Measurements from ENCODE around the gene SOX12. TPM values are rescaled to one million over a fixed set of nuclear protein-coding genes. Genes with fewer than 3 reads are reported as not detected.
"Not testable (repeated sequence)": the region's sequence is repeated elsewhere in the genome, so short reads cannot be mapped to it uniquely, and the experiment has no call there.

Gene SOX12
- total RNA-seq, 2 donors from 2014 or later: 5.3 TPM

DNA sequence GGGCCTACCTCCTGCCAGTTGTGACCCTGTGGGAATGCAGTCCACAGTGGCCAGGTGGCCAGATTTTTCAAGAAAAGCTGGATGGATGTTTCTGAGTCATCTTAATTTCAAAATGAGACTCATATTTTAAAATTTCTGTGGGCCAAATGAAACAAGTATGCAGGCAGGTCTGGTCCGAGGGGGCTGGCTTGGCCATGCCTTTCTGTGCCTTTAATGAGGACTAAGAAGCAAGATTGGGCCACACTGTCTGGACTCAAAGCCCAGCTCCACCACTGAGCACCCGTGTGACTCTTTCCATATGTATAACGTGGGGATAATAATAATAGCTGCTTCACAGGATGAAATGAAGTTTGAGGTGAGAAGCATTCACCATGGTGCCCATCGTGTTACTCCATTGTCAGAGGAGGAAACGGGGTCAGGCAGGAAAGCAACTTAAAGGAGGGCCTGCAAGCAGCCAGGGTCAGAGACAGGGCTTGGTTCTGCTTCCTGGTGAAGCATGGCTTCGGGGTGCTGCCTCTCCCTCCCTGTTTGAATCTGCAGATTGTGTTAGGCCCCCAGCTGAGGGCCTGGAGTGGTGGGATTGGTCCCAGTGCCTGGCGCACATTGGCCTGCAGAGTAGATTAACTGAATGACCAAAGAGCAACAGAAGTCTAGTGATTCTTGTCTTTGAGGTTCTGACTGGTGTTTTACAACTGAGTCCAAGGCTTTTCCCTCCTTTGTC is 3.8 kb downstream of the SOX12 start:
- H3K27me3 ChIP-seq: no peaks in the 10 kb centered on the region
- no peaks in the 10 kb centered on the region for H3K36me3 ChIP-seq
- no peaks in the 10 kb centered on the region for H3K9me3 ChIP-seq
- H3K27ac ChIP-seq: peak overlapping the region in 1 of 2 donors; percentile 91
- peaks cover 0 to 32% of the 10 kb centered on the region in 2 donors for H3K4me1 ChIP-seq
- H3K4me3 ChIP-seq: no peak overlapping the region
- DNase-seq (ENCODE audit: low spot score): no peak
- TF ChIP-seq, protein P1, sequence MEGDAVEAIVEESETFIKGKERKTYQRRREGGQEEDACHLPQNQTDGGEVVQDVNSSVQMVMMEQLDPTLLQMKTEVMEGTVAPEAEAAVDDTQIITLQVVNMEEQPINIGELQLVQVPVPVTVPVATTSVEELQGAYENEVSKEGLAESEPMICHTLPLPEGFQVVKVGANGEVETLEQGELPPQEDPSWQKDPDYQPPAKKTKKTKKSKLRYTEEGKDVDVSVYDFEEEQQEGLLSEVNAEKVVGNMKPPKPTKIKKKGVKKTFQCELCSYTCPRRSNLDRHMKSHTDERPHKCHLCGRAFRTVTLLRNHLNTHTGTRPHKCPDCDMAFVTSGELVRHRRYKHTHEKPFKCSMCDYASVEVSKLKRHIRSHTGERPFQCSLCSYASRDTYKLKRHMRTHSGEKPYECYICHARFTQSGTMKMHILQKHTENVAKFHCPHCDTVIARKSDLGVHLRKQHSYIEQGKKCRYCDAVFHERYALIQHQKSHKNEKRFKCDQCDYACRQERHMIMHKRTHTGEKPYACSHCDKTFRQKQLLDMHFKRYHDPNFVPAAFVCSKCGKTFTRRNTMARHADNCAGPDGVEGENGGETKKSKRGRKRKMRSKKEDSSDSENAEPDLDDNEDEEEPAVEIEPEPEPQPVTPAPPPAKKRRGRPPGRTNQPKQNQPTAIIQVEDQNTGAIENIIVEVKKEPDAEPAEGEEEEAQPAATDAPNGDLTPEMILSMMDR (IDR thresholded peaks at IDR 0.05): no peak

DNA sequence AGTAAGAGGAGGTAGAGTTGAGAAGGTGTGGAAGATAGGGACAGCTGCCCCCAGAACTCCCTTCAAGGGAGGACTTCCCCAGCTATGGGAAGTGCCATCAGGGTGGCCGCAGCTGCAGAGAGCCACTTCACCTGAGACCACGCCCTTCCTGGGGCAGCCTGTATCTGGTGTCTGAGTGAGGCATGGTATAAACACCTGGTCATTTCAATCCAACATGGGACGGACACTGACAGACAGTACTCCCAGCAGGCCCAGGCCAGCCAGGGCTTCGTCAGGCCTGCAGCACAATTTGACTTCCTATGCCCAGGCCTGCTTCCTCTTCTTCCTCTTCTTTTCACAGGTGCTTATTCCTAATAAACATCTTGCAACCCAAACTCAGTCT is 4.5 kb downstream of the SOX12 start:
- TF ChIP-seq, protein P1 (IDR thresholded peaks at IDR 0.05): no peak
- Histone ChIP-seq H3K4me3 (no peak overlapping the region), H3K9me3 (no peaks in the 10 kb centered on the region), H3K36me3 (no peaks in the 10 kb centered on the region), H3K4me1 (peaks cover 0 to 31% of the 10 kb centered on the region in 2 donors), H3K27me3 (no peaks in the 10 kb centered on the region), H3K27ac (no peak overlapping the region)
- no peak for DNase-seq (ENCODE audit: low spot score)

DNA sequence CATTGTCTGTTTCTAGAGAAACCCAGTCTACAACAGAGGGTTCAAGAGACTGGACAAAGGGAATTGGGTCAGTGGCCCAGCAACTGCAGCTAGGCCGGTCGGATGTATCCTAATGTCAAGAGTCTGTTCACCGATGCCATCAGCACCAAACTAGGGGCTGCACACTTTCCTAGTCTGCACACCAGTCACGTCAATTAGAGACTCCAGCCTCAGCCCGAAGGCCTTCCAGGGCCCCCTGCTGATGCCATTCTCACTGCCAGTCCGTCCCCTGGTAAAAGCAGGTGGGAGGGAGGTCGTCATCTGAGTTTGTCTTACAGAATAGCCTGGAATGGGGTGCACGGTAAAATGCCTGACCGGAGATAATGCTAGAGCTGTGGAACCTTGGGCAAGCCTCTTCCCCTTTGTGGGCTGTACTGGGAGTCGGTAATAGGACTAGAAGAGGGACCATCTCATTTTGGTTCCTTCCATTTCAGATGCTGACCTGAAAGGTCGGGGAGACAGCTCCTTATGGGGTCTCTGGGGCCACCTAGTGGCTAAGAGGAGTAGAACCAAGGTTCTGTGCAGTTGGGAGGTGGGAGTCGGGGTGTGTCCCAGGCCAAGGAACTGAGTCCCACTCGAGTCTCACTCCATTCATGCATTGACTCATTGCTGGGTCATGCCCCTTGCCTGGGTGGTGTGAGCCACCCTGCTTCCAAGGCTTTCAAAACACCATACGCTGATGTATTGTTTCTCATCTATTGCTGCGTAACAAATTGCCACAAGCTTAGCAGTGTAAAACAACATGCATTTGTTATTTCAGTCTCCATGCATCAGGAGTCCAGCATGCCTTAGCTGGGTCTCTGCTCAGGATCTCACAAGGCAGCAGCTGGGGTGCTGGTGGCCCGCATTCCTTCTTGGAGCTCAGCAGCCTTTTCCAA is 5.1 kb downstream of the SOX12 start:
- Histone ChIP-seq H3K4me3 (no peak overlapping the region), H3K27ac (no peak overlapping the region)

DNA sequence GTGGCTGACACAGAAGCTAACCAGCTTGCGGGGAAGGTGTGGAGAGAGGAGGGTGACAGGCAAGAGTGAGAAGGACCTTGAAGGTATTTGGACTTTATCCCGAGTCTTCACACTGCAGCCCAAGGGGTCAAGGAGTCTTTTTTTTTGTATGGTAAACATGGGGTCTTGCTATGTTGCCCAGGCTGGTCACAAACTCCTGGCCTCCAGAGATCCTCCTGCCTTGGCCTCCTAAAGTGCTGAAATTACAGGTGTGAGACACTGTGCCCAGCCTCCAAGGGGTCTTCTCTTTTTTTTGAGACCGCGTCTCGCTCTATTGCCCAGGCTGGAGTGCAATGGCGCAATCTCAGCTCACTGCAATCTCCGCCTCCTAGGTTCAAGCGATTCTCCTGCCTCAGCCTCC is 9.2 kb downstream of the SOX12 start:
- DNase-seq (ENCODE audit: low spot score): no peak
- Histone ChIP-seq H3K27me3 (no peaks in the 10 kb centered on the region), H3K4me1 (peaks cover 0 to 7% of the 10 kb centered on the region in 2 donors), H3K36me3 (no peaks in the 10 kb centered on the region), H3K27ac (no peak overlapping the region), H3K4me3 (no peak overlapping the region), H3K9me3 (no peaks in the 10 kb centered on the region)
- TF ChIP-seq, protein P1 (IDR thresholded peaks at IDR 0.05): no peak

More for the DNA sequence above, 5.1 kb downstream of the SOX12 start:
- Histone ChIP-seq H3K27me3 (no peaks in the 10 kb centered on the region), H3K36me3 (no peaks in the 10 kb centered on the region), H3K9me3 (no peaks in the 10 kb centered on the region), H3K4me1 (peaks cover 0 to 31% of the 10 kb centered on the region in 2 donors)
- no peak for DNase-seq (ENCODE audit: low spot score)
- TF ChIP-seq, protein P1 (IDR thresholded peaks at IDR 0.05): peak; percentile 66 to 87

DNA sequence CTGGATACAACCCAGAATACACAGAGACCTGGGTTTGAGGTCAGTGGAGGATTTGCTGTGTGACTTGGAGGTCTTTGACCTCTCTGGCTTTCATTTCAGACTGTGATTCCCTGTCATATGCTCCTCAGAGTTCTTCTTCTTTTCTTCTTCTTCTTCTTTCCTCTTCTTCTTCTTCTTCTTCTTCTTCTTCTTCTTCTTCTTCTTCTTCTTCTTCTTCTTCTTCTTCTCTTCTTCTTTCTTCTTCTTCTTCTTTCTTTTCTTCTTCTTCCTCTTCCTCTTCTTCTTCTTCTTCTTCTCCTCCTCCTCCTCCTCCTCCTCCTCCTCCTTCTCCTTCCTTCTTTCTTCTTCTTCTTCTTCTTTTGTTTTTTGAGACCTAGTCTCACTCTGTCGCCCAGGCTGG is 10.7 kb downstream of the SOX12 start:
- not testable (repeated sequence) for DNase-seq (ENCODE audit: low spot score); H3K4me3 ChIP-seq; H3K36me3 ChIP-seq; H3K4me1 ChIP-seq; H3K9me3 ChIP-seq; H3K27ac ChIP-seq; H3K27me3 ChIP-seq

DNA sequence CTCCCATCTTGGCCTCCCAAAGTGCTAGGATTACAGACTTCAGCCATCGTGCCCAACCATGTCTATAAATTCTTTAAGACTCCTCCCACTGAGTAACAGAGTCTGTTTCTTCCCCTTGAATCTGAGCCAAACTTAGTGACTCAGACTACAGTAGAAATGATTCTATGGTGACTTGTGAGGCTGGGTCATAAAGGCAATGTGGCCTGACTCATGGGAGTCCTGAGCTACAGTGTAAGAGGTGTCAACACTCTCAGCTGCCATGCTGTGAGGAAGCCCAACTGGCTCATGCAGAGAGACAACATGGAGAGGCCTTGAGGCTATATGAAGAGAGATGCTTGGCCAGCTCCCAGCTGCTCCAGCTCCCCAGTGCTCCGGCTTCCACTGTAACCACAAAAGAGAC is 16.3 kb downstream of the SOX12 start:
- no peak for DNase-seq (ENCODE audit: low spot score)
- peaks cover 0 to 10% of the 10 kb centered on the region in 2 donors for H3K4me1 ChIP-seq
- TF ChIP-seq, protein P1 (IDR thresholded peaks at IDR 0.05): no peak
- H3K4me3 ChIP-seq: no peak overlapping the region
- H3K9me3 ChIP-seq: peaks cover 0 to 5% of the 10 kb centered on the region in 2 donors
- no peak overlapping the region for H3K27ac ChIP-seq
- no peaks in the 10 kb centered on the region for H3K36me3 ChIP-seq
- no peaks in the 10 kb centered on the region for H3K27me3 ChIP-seq

Data from right atrium auricular region (tissue), 2 donors.